Effector memory CD4-positive, alpha-beta T cell (primary cell): ENCODE data around the gene GLIS2.
A peak's percentile ranks its signal among the peaks of the same experiment; 100 is the strongest.

Source experiments
- DNase-seq, 3 donors: peaks; one replicate each; pipeline ENCODE4 v3.0.0-alpha.2; 2020
- H3K27ac ChIP-seq: 2 replicates; pipeline ENCODE4 v1.7.0; 2013; ENCODE audit warnings: mild to moderate bottlenecking, low read length, moderate library complexity; ENCODE audit not compliant: insufficient read depth, poor library complexity, severe bottlenecking
- H3K27me3 ChIP-seq: replicated peaks from 2 replicates; pipeline ENCODE4 v1.7.0; 2013; ENCODE audit warnings: mild to moderate bottlenecking, low read length; ENCODE audit not compliant: insufficient read depth, control insufficient read depth, poor library complexity, severe bottlenecking
- H3K36me3 ChIP-seq: 2 replicates; pipeline ENCODE4 v1.7.0; 2013; ENCODE audit warnings: mild to moderate bottlenecking, low read length, moderate library complexity; ENCODE audit not compliant: control insufficient read depth, insufficient read depth
- H3K4me1 ChIP-seq: 2 replicates; pipeline ENCODE4 v1.7.0; 2013; ENCODE audit warnings: low read length, mild to moderate bottlenecking; ENCODE audit not compliant: control insufficient read depth, insufficient read depth, poor library complexity, severe bottlenecking
- H3K4me3 ChIP-seq: 2 replicates; pipeline ENCODE4 v1.7.0; 2013; ENCODE audit warnings: low read length, low read depth, mild to moderate bottlenecking; ENCODE audit not compliant: insufficient read depth, poor library complexity, severe bottlenecking
- H3K9me3 ChIP-seq: 2 replicates; pipeline ENCODE4 v1.7.0; 2013; ENCODE audit warnings: mild to moderate bottlenecking, low read length, moderate library complexity; ENCODE audit not compliant: control insufficient read depth
- total RNA-seq, 3 donors: gene quantifications; one replicate each; lab custom pipeline; 2026; lab: John Stamatoyannopoulos, UW

Gene GLIS2
- 0 to 0.26 (median 0) reads per million in 3 donors for total RNA-seq

DNA sequence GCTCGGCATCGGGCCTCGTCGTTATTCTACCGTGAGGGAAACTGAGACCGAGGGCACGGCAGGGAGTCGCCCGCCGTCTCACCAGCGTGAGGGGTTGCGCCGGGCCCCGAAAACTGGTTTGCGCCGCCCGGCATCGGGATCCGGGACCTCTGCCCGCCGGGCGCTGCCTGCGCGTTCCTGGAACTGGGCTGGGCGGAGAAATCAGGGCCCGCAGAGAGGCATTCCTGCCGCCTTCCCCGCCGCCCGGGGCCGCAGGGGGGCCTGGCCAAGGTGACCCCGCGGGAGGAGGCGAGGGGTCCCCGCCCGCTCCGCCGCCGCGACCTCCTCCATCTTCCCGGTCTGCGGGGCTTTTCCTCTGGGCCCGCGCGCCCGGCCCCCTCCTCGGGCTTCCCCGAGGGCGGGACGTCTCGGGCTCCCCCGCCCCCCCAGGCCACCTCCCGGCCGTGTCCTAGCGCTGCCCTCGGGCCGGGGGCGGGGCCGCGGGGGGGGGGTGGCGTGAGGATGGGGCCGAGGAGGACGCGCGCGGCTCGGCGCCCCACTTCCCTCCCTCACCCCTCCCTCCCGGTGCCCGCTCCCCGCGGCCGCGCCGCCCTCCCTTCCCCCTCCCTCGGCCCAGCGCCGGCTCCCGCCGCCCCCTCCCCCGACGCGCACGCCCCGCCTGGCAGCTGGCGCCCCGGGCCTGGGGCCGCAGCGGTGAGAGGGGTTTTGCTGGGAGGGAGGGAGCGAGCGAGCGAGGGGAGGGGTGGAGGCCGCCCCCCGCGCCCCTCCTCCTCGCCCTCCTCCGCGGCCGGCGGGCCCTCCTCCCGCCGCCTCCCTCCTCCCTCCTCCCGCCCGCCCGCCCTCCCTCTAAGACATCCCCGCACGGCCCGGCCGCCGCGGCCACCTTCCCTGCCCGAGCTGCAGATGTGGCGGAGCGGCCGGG lies at the start of gene GLIS2:
Gene GLIS2 (plus strand): TSS at position 882 of the 922 bp plus-strand sequence. CDS start 16,214 bp downstream, outside the sequence.
- Histone ChIP-seq H3K27me3 (peaks cover 18% of the 10 kb centered on the region), H3K9me3 (no peaks in the 10 kb centered on the region), H3K27ac (no peak within 1 kb of the TSS), H3K4me1 (peaks cover 29% of the 10 kb centered on the region), H3K36me3 (no peaks in the 10 kb centered on the region), H3K4me3 (peak within 1 kb of the TSS; percentile 57)
- peak; percentile 23 to 38 (median 25) for DNase-seq

DNA sequence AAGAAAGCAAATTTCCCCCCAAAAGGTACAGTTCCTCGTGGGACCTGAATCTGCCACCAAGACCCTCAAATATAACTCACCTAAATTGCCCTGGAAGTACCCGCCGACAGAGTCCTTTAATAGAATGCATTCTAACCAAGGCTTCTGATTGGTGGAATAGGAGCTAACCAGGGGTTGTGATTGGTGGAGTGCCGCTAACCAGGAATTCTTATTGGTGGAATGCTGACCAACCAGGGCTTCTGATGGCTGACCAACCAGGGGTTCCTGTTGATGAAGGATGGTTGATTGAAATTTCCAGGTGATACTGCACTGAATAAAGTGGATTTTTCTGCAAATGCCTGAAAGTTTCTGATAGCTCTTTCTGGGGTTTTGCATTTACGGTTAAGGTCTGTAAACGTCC lies 49.5 kb upstream of the GLIS2 start:
- Histone ChIP-seq H3K27ac (no peak overlapping the region), H3K27me3 (no peaks in the 10 kb centered on the region), H3K9me3 (no peaks in the 10 kb centered on the region), H3K4me1 (peaks cover 7% of the 10 kb centered on the region), H3K36me3 (peaks cover 15% of the 10 kb centered on the region), H3K4me3 (no peak overlapping the region)
- DNase-seq = no peak

- no peaks in the 10 kb centered on the region for H3K9me3 ChIP-seq
- H3K4me3 ChIP-seq = no peak overlapping the region
- H3K27ac ChIP-seq = no peak overlapping the region
- DNase-seq = no peak
- H3K36me3 ChIP-seq = no peaks in the 10 kb centered on the region
- no peaks in the 10 kb centered on the region for H3K27me3 ChIP-seq
- H3K4me1 ChIP-seq = peaks cover 15% of the 10 kb centered on the region
Measured at GRCh38 chr16:4270091-4270490, 45.8 kb upstream of the GLIS2 start.

DNA sequence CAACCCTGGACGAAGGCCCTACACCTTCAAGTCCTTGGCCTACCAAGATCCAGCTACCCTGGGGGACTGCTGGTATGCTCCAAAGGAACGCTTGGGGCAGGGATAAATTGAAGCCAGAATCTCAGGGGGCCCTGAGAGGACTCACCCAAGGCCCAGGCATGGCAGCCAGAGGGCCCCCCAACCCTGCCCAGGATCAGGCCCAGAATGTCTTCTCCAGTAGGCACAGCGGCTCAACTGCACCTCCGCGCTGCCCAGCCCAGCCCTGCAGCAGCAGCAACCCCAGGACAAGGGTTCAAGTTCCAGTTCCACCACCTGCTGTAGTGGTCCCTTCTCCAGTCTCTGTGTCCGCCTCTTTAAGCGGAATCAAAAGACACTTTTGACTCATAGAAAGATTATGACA lies 45.3 kb upstream of the GLIS2 start:
- Histone ChIP-seq H3K27me3 (no peaks in the 10 kb centered on the region), H3K4me1 (peaks cover 15% of the 10 kb centered on the region), H3K27ac (no peak overlapping the region), H3K4me3 (no peak overlapping the region), H3K36me3 (no peaks in the 10 kb centered on the region), H3K9me3 (no peaks in the 10 kb centered on the region)
- DNase-seq = no peak

GRCh38 chr16:4271176-4272113 lies 44.4 kb upstream of the GLIS2 start:
- no peaks in the 10 kb centered on the region for H3K27me3 ChIP-seq
- H3K27ac ChIP-seq = peak overlapping the region; percentile 70
- peak overlapping the region; percentile 98 for H3K4me3 ChIP-seq
- no peaks in the 10 kb centered on the region for H3K9me3 ChIP-seq
- H3K4me1 ChIP-seq = peaks cover 15% of the 10 kb centered on the region
- no peaks in the 10 kb centered on the region for H3K36me3 ChIP-seq
- DNase-seq = peak; percentile 66 to 82 (median 77)

DNA sequence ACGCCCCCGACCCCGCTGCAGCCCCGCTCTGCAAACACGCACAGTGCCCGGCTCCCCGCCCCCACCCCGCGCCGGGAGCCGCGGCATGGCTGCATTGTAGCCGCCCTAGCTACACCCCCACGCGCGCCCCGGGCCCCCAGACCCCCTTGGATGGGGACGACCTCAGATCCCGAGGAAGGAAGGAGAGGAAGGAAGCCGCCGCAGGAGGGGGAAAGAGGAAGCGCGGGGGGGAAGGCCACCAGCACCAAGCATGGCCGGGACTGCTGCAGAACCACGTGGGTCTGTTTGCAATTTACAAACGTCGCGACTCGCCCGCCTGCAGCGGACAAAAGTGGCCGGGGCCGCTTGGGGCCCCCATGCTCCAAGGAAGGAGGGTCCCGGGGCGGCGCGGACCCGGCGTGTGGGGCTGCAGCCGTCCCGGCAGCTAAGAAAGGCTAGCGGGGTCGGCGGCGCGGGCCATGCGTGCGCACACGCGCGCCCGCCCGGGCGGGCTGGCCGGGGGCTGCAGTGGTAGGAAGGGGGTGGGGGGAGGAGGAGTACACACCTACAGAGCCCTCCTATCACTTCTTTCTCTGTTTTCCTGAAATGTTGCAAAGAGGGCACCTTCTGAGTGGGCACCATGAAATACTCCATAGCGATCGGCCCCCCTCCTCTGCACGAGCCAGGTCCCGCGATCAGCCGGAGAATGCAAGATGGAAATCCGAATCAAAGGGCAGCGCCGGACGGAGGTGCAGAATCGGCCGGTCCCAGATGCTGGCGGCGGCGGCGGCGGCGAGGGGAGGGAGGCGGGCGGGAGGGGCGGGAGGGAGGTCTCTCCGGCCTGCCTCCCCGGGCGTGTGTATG lies 43.5 kb upstream of the GLIS2 start:
- peak overlapping the region; percentile 98 for H3K4me3 ChIP-seq
- no peak for DNase-seq
- peak overlapping the region; percentile 70 for H3K27ac ChIP-seq
- no peaks in the 10 kb centered on the region for H3K36me3 ChIP-seq
- no peaks in the 10 kb centered on the region for H3K9me3 ChIP-seq
- H3K4me1 ChIP-seq = peaks cover 15% of the 10 kb centered on the region
- H3K27me3 ChIP-seq = no peaks in the 10 kb centered on the region

DNA sequence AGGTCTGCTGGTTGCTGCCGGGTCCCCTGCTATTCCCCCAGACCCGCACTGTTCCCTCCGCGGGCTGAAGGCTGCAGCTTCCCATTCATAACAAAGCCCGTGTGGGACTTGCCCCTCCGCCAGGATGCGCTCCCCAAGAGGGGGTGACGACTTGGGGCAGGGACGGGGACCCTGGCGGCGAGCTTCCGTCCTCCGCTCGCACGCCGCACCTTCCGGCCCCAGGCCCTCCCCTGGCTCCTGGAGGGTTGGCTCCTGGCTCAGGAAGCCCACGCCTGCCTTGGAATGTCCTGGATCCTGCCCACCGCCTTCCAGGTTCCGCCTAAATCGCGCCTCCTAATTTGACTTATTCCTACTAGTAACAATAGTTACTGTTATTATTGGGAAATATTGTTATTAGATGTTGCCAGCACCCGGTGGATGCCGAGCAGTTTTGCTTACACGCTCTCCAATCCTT lies 42.0 kb upstream of the GLIS2 start:
- no peaks in the 10 kb centered on the region for H3K27me3 ChIP-seq
- H3K9me3 ChIP-seq = no peaks in the 10 kb centered on the region
- H3K27ac ChIP-seq = peak overlapping the region; percentile 61
- H3K36me3 ChIP-seq = no peaks in the 10 kb centered on the region
- peak in 1 of 3 donors; percentile 30 for DNase-seq
- peaks cover 15% of the 10 kb centered on the region for H3K4me1 ChIP-seq
- H3K4me3 ChIP-seq = peak overlapping the region; percentile 98

- H3K4me3 ChIP-seq = no peak overlapping the region
- H3K27me3 ChIP-seq = no peaks in the 10 kb centered on the region
- H3K36me3 ChIP-seq = no peaks in the 10 kb centered on the region
- H3K4me1 ChIP-seq = peaks cover 14% of the 10 kb centered on the region
- DNase-seq = no peak
- H3K9me3 ChIP-seq = no peaks in the 10 kb centered on the region
- no peak overlapping the region for H3K27ac ChIP-seq
Measured at GRCh38 chr16:4275861-4276260, 40.0 kb upstream of the GLIS2 start.

GRCh38 chr16:4277987-4278513 lies 37.8 kb upstream of the GLIS2 start:
- no peaks in the 10 kb centered on the region for H3K9me3 ChIP-seq
- no peaks in the 10 kb centered on the region for H3K36me3 ChIP-seq
- H3K27ac ChIP-seq = no peak overlapping the region
- H3K27me3 ChIP-seq = no peaks in the 10 kb centered on the region
- peaks cover 7% of the 10 kb centered on the region for H3K4me1 ChIP-seq
- DNase-seq = no peak
- no peak overlapping the region for H3K4me3 ChIP-seq
